ENCODE measurements around the gene GAB2. TPM values are rescaled to one million over a fixed set of nuclear protein-coding genes. Genes with fewer than 3 reads are reported as not detected.
A peak's percentile ranks its signal among the peaks of the same experiment; 100 is the strongest.
"Not testable (repeated sequence)": the region's sequence is repeated elsewhere in the genome, so short reads cannot be mapped to it uniquely, and the experiment has no call there.

GAB2 gene
- total RNA-seq, 1 donor from 2014 or later: 27.0 TPM

DNA sequence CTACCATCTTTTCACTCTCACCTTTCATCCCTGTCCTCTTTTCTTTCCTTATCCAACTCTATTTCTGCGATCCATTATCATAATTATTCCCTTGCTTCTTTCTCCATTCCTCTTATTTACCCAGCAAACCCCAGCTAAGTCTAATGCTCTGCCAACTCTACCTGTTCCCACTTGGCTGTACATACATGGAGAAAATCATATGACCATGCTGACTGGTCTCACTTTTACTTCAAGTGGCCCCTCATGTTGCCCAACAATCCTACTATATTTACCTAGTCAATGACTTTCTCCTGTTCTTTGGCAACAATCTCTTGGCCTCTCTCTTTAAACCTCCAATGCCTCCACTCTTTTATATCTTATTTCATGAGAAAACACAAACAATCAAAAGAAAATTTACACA lies 134.8 kb downstream of the GAB2 start:
- no peak for DNase-seq (ENCODE audit: low spot score)

DNA sequence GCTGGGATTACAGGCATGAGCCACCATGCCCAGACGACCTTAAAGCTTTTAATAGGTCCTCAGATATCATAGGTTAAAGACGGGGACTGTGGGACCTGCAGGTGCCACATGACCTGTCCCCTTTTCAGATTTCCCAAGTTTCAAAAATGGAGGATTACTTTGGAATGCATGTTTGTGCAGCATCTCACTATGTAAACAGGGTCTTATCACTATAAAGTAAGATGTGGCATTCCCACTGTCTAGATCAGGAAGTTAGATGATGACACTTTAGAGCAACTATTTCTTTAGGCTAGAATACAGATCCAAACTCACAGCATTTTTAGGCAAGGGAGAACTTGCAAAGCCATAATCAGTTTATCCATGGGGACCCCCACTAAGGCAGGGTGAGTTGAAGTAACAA lies 136.1 kb downstream of the GAB2 start:
- no peak for DNase-seq (ENCODE audit: low spot score)

DNA sequence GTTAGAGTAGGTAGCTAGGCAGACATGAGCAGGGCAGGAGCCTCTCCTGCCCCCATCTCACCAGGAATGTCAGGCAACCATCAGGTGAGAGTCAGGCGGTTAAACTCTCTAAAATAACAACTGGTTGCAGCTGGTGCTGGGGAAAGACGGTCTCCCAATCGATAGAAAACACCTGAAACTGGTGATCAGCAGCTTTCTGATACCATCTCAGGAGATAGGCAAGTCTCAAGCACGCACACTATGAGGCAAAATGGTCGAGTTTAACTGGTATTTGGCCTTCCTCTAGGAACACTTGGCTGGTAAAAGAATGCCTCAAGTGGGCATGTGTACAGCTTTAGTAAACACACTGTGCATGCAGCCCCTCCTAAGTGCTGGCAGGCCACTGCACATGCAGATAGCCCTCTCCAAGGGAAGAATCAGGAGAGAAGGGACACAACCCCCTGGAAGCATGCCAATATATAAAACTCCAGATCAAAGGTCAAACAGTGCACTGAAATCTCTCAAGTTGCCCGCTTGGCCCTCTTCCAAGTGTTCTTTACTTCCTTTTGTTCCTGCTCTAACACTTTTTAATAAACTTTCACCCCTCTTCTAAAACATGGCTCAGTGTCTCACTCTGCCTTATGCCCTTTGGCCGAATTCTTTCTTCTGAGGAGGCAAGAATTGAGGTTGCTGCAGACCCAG lies 140.2 kb downstream of the GAB2 start:
- peak; percentile 21 for DNase-seq (ENCODE audit: low spot score)

DNA sequence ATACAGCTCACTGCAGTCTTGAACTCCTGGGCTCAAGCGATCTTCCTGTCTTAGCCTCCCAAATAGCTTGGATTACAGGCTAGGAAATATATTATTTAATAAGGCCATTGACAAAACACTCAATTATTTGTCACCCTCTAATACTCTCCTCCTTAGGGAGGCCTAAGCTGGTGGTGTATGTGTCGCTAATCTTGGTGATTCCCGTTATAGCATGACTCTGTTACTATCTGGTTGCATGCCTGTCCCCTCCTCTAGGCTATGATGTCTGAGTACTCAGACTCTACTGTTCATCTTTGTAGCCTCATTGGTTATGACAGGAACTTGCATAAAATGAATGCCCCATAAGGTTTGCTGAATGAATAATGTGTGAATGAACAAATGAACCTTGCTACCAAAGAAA lies 141.3 kb downstream of the GAB2 start:
- no peak for DNase-seq (ENCODE audit: low spot score)

- DNase-seq (ENCODE audit: low spot score): no peak
These were observed 142.9 kb downstream of the GAB2 start for GRCh38 chr11:78274739-78275138.

GRCh38 chr11:78272625-78273269 lies 144.9 kb downstream of the GAB2 start:
- DNase-seq (ENCODE audit: low spot score): not testable (repeated sequence)

GRCh38 chr11:78271801-78272200 lies 145.8 kb downstream of the GAB2 start:
- not testable (repeated sequence) for DNase-seq (ENCODE audit: low spot score)

- DNase-seq (ENCODE audit: low spot score): no peak
These were observed 146.6 kb downstream of the GAB2 start for GRCh38 chr11:78270971-78271370.

DNA sequence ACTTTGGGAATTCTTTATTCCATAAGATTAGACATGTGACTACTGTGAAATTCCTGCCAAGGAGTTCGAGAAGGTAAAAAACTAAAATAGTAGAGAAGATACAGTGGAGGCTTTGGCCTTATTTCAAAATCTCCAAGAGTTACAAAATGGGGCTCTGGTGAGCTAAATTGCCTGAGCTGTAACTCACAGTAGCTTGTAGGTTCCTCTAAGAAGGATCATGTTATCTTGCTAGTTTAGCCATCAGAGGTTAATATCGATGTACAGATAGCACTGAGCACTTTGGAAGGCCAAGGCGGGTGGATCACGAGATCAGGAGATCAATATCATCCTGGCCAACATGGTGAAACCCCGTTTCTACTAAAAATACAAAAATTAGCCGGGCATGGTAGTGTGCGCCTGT lies 147.8 kb downstream of the GAB2 start:
- no peak for DNase-seq (ENCODE audit: low spot score)

- peak; percentile 51 for DNase-seq (ENCODE audit: low spot score)
These were observed 148.8 kb downstream of the GAB2 start for GRCh38 chr11:78268591-78269410.

- no peak for DNase-seq (ENCODE audit: low spot score)
These were observed 151.2 kb downstream of the GAB2 start for GRCh38 chr11:78266451-78266850.

DNA sequence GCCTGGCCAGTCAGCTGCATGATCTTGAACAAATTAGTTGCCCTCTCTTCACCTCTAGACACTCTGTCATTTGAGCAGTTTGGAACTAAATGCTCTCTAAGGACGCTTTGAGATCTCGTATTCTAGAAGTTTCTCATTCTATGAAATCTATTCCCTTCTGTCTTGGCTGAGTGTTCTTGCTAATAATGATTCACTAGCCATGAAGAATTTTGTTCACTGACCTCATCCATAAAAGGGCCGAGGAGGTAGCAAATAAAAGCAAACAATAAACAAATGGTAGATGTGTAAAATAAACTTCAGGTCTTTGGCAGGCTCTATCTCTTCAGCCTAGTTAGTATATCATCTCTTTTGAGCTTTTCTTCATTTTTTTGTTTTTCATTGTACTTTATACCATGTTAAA lies 152.3 kb downstream of the GAB2 start:
- no peak for DNase-seq (ENCODE audit: low spot score)

DNA sequence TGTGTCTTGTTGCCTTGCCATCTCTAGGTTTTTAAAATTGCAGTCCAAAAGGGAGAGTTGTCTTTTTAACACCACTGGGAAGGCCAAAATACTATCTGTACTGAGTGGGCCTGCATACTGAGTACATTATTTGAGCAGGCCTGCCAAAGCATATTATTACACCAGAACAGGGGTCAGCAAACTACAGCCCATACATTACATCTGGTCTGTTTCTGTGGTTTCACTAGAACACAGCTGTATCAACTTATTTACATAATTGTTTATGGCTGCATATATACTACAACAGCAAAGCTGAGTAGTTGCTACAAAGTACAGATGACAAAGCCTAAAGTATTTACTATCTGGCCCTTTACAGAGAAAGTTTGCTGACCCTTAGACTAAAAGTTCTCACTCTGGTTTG lies 154.9 kb downstream of the GAB2 start:
- no peak for DNase-seq (ENCODE audit: low spot score)

DNA sequence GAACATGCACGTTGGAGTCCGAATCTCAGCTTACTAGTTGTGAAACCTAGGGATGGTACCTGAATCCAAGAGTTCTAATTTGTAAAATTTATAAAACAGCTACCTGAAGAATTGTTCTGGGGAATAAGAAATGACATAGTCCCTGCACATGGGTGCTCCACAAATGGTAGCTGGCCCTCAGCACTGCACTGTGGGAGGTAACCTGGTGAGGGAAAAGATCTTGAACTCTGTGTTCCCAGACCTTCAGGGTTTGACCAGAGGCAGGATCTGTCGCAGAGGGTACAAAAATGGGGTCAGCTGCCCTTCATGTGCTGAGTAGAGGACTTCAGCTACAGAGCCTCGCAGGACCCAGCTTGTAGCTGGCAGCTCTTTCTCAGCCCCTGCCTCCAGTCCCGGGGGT lies 155.4 kb downstream of the GAB2 start:
- DNase-seq (ENCODE audit: low spot score): no peak

- no peak for DNase-seq (ENCODE audit: low spot score)
These were observed 155.8 kb downstream of the GAB2 start for GRCh38 chr11:78261828-78262227.

- no peak for DNase-seq (ENCODE audit: low spot score)
These were observed 156.3 kb downstream of the GAB2 start for GRCh38 chr11:78261367-78261766.

GRCh38 chr11:78259777-78260487 lies 157.7 kb downstream of the GAB2 start:
- DNase-seq (ENCODE audit: low spot score): no peak

- DNase-seq (ENCODE audit: low spot score): no peak
These were observed 160.0 kb downstream of the GAB2 start for GRCh38 chr11:78257654-78258053.

- peak; percentile 98 for DNase-seq (ENCODE audit: low spot score)
These were observed 160.7 kb downstream of the GAB2 start for GRCh38 chr11:78256962-78257361.

- DNase-seq (ENCODE audit: low spot score): no peak
These were observed 161.7 kb downstream of the GAB2 start for GRCh38 chr11:78255919-78256318.

DNA sequence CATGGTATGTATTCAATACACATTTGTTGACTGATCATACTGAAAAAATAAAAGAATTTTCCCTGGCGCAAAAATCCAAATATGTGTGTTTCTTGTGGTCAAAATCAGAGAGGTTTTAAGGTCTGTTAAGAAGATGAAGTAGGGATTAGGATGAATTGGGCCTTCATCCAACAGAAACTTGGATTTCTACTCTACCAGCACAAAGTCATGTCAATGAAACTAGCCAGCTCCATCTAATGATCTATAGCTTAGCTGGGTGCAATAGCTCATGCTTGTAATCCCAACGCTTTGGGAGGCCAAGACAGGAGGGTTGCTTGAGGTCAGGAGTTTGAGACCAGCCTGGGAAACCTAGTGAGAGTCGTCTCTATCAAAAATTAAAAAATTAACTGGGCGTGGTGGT lies 163.4 kb downstream of the GAB2 start:
- DNase-seq (ENCODE audit: low spot score): peak; percentile 58

DNA sequence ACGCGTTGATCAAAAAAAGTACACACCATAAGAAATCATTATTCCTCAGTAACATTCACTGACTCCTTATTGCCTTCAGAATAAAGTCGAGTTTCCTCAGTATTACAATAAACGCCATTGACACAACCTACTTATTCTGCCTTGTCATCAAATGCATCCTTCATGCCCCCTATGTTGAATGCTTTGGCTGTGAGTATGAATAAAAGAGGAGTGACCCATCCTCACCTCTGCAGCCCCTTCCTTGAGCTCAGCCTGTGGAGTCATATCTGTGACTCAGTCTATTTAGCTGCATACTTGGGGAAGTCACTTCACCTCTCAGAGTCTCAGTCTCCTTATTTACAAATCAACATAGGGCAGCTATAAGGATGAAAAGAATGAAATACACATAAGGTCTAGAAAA lies 163.8 kb downstream of the GAB2 start:
- no peak for DNase-seq (ENCODE audit: low spot score)
